ENCODE results near the gene GAS2.

DNA sequence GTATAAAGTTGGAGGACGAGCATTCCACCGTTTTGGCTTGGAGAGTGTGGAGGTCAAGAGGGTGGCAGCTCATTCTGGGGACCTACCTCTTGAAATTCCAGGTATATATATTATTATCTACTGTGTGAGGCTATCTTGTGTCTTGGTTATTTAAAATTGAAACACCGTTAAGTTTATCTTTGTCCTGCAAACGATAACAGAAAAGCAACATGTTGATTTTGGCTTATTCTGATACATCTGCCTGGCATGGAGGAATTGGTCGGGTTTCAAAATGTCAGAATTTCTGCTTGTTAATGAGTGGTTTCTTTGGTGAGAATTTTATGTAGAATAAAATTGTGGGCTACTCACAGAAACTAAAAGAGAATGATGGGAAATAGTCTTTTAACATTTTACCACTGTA, 108.8 kb downstream of the GAS2 start:
- TF ChIP-seq POLR2AphosphoS5 (IDR thresholded peaks at IDR 0.05; ENCODE audit: insufficient read depth in 1 of 2, low read depth in 1 of 2) = no peak
- TF ChIP-seq, protein P1, sequence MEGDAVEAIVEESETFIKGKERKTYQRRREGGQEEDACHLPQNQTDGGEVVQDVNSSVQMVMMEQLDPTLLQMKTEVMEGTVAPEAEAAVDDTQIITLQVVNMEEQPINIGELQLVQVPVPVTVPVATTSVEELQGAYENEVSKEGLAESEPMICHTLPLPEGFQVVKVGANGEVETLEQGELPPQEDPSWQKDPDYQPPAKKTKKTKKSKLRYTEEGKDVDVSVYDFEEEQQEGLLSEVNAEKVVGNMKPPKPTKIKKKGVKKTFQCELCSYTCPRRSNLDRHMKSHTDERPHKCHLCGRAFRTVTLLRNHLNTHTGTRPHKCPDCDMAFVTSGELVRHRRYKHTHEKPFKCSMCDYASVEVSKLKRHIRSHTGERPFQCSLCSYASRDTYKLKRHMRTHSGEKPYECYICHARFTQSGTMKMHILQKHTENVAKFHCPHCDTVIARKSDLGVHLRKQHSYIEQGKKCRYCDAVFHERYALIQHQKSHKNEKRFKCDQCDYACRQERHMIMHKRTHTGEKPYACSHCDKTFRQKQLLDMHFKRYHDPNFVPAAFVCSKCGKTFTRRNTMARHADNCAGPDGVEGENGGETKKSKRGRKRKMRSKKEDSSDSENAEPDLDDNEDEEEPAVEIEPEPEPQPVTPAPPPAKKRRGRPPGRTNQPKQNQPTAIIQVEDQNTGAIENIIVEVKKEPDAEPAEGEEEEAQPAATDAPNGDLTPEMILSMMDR (IDR thresholded peaks at IDR 0.05) = no peak
